ENCODE measurements around the gene EMSY. TPM values are rescaled to one million over a fixed set of nuclear protein-coding genes. Genes with fewer than 3 reads are reported as not detected.

The EMSY gene
- total and polyA plus RNA-seq, 2 donors (not counting 3 experiments of a cell fraction or from before 2014, with no cell fraction given), result 18.3 to 25.7 TPM

- Histone ChIP-seq H3K4me1 (ENCODE audit: control insufficient read depth, extremely low read depth, insufficient read depth, low read length) (peaks cover 12% of the 10 kb centered on the region), H3K9me3 (replicated peaks; ENCODE audit: control insufficient read depth, insufficient read depth, low read length) (no peaks in the 10 kb centered on the region), H4K20me1 (replicated peaks; ENCODE audit: control insufficient read depth, extremely low read depth, insufficient read depth, low read length) (no peaks in the 10 kb centered on the region), H3K79me2 (ENCODE audit: control insufficient read depth, insufficient read depth, low read length) (peaks cover 22% of the 10 kb centered on the region), H3K36me3 (ENCODE audit: control insufficient read depth in 2 of 2, extremely low read depth in 1 of 2, insufficient read depth in 2 of 2, low read length in 2 of 2) (no peaks in the 10 kb centered on the region), H3K4me3 (replicated peaks in 1 of 3; ENCODE audit: insufficient read depth in 1 of 3, low read depth in 1 of 3, low read length in 3 of 3) (peak overlapping the region; percentile 83 to 96 (median 89)), H3K9me1 (replicated peaks; ENCODE audit: control insufficient read depth, extremely low read depth, insufficient read depth, low read length) (no peaks in the 10 kb centered on the region), H3K9ac (replicated peaks; ENCODE audit: extremely low read depth, insufficient read depth, low read length) (peak overlapping the region; percentile 96), H2AFZ (ENCODE audit: low read depth, low read length) (peak overlapping the region; percentile 93), H3K27me3 (ENCODE audit: control insufficient read depth in 2 of 2, insufficient read depth in 2 of 2, low read length in 2 of 2) (no peaks in the 10 kb centered on the region), H3K27ac (ENCODE audit: insufficient read depth, low read depth, low read length) (peak overlapping the region; percentile 94), H3K4me2 (ENCODE audit: insufficient read depth, low read length) (peak overlapping the region; percentile 81)
- DNase-seq (ENCODE audit: low read depth, low spot score) (no peak), FAIRE-seq (no peak)
- TSS peak; percentile 74 for BruUV-seq (replicated peaks)
- intact Hi-C loops (cut with micrococcal nuclease) (loop anchor here (1.0 to 2.0 kb wide), 4 partner anchors 63 to 237 kb away; partner anchors contain the start of genes GVQW3, LRRC32 and THAP12), dilution Hi-C loops (cut with MboI; ENCODE audit: extremely low pct_ligation_motif_present, low sequenced_read_pairs) (no loop called here)
- ChIA-PET CTCF (no interaction called here), POLR2A (no interaction called here)
- TF ChIP-seq FOS (IDR thresholded peaks at IDR 0.05; ENCODE audit: borderline replicate concordance, insufficient read depth, low read length), result no peak
- peak; percentile 80 for TF ChIP-seq MAX (IDR thresholded peaks at IDR 0.05; ENCODE audit: insufficient read depth, insufficient read length)
These were observed 794 bp upstream of the EMSY start for GRCh38 chr11:76444065-76444383.

GRCh38 chr11:76445121-76446084 is 585 bp downstream of the EMSY start:
- Histone ChIP-seq H2AFZ (ENCODE audit: low read depth, low read length) (peak overlapping the region; percentile 55), H3K36me3 (ENCODE audit: control insufficient read depth in 2 of 2, extremely low read depth in 1 of 2, insufficient read depth in 2 of 2, low read length in 2 of 2) (peaks cover 2% of the 10 kb centered on the region in 2 experiments), H3K27me3 (ENCODE audit: control insufficient read depth in 2 of 2, insufficient read depth in 2 of 2, low read length in 2 of 2) (no peaks in the 10 kb centered on the region), H3K4me3 (replicated peaks in 1 of 3; ENCODE audit: insufficient read depth in 1 of 3, low read depth in 1 of 3, low read length in 3 of 3) (peak overlapping the region; percentile 83 to 96 (median 89)), H3K9me3 (replicated peaks; ENCODE audit: control insufficient read depth, insufficient read depth, low read length) (no peaks in the 10 kb centered on the region), H3K9ac (replicated peaks; ENCODE audit: extremely low read depth, insufficient read depth, low read length) (peak overlapping the region; percentile 96), H3K9me1 (replicated peaks; ENCODE audit: control insufficient read depth, extremely low read depth, insufficient read depth, low read length) (no peaks in the 10 kb centered on the region), H3K4me1 (ENCODE audit: control insufficient read depth, extremely low read depth, insufficient read depth, low read length) (peaks cover 12% of the 10 kb centered on the region), H3K79me2 (ENCODE audit: control insufficient read depth, insufficient read depth, low read length) (peaks cover 22% of the 10 kb centered on the region), H3K27ac (ENCODE audit: insufficient read depth, low read depth, low read length) (peak overlapping the region; percentile 94), H3K4me2 (ENCODE audit: insufficient read depth, low read length) (peak overlapping the region; percentile 81), H4K20me1 (replicated peaks; ENCODE audit: control insufficient read depth, extremely low read depth, insufficient read depth, low read length) (no peaks in the 10 kb centered on the region)
- FAIRE-seq, result peak; percentile 85
- POLR2A ChIA-PET, result no interaction called here
- peak; percentile 95 for DNase-seq (ENCODE audit: low read depth, low spot score)
- no peak for TF ChIP-seq EZH2 (IDR thresholded peaks at IDR 0.05; ENCODE audit: borderline replicate concordance, low read depth, low read length, severe bottlenecking)
- TF ChIP-seq GATA2 (IDR thresholded peaks at IDR 0.05; ENCODE audit: insufficient read depth, insufficient read length, low read depth, low read length), result no peak
- peak; percentile 72 for TF ChIP-seq POLR2AphosphoS5 (IDR thresholded peaks at IDR 0.05; ENCODE audit: insufficient read depth, low read depth, low read length)
- no peak for TF ChIP-seq MYC (IDR thresholded peaks at IDR 0.05; ENCODE audit: low read depth, low read length)
- TF ChIP-seq FOS (IDR thresholded peaks at IDR 0.05; ENCODE audit: borderline replicate concordance, insufficient read depth, low read length), result no peak
- no peak for TF ChIP-seq MAX (IDR thresholded peaks at IDR 0.05; ENCODE audit: insufficient read depth, insufficient read length)
- peak; percentile 85 for TF ChIP-seq POLR2A (IDR thresholded peaks at IDR 0.05; ENCODE audit: low read depth, low read length)
- no peak for TF ChIP-seq JUN (IDR thresholded peaks at IDR 0.05; ENCODE audit: borderline replicate concordance, insufficient read depth, insufficient read length, low read depth)
- TF ChIP-seq CTCF (IDR thresholded peaks at IDR 0.05; ENCODE audit: extremely low read depth in 1 of 2, insufficient read depth in 1 of 2, low read depth in 1 of 2, low read length in 2 of 2), result peak in 1 of 2 donors; percentile 19
- CTCF ChIA-PET, result interaction anchor here (0.9 to 1.2 kb wide), 7 partner anchors 10 to 238 kb away, joined by 3 to 7 read pairs (median 3); no protein-coding TSS in a partner anchor
- BruUV-seq (replicated peaks), result TSS peak; percentile 12
- intact Hi-C loops (cut with micrococcal nuclease) (loop anchor here (1.0 to 2.0 kb wide), 4 partner anchors 67 to 235 kb away; partner anchors contain the start of gene LRRC32), dilution Hi-C loops (cut with MboI; ENCODE audit: extremely low pct_ligation_motif_present, low sequenced_read_pairs) (no loop called here)

All from endothelial cell of umbilical vein (primary cell).